Neural cell (in vitro differentiated cells): Measurements from ENCODE around the gene USP36.

Experiments
- CTCF ChIP-seq: fragments of 450-650 bp; IDR thresholded peaks from 2 replicates; pipeline ENCODE4 v1.5.1; 2014; ENCODE audit warnings: antibody characterized with exemption, mild to moderate bottlenecking, moderate library complexity; ENCODE audit not compliant: poor library complexity, severe bottlenecking
- EP300 ChIP-seq: fragments of 450-650 bp; conservative IDR thresholded peaks from 2 replicates; pipeline ENCODE4 v1.6.1; 2014; ENCODE audit warnings: antibody characterized with exemption, mild to moderate bottlenecking, moderate library complexity; ENCODE audit not compliant: poor library complexity, severe bottlenecking
- EZH2 ChIP-seq: fragments of 200-600, 300-800 bp; shearing (Covaris generic), sonication (generic); IDR thresholded peaks from 2 replicates; pipeline ENCODE4 v1.6.1; 2014; ENCODE audit warnings: antibody characterized with exemption, low read length, borderline replicate concordance, mild to moderate bottlenecking; ENCODE audit not compliant: insufficient read depth, poor library complexity, severe bottlenecking
- REST ChIP-seq: IDR thresholded peaks from 2 replicates; pipeline ENCODE4 v1.6.1; 2012; ENCODE audit warnings: borderline replicate concordance

GRCh38 chr17:78774956-78775571 is 65.5 kb downstream of the USP36 start:
- TF ChIP-seq EP300 (no peak), CTCF (no peak), EZH2 (no peak), REST (no peak)
